CD14-positive monocyte (primary cell): Measurements from ENCODE around the gene IVNS1ABP. TPM values are rescaled to one million over a fixed set of nuclear protein-coding genes. Genes with fewer than 3 reads are reported as not detected.

ENCODE experiments used
- DNase-seq, 3 donors: peaks; one replicate each; pipeline ENCODE4 v3.0.0-alpha.2; 2011 to 2022
- H2AFZ ChIP-seq: 2 replicates; pipeline ENCODE4 v1.6.0; 2012; ENCODE audit warnings: mild to moderate bottlenecking, low read depth, low read length, inconsistent platforms; ENCODE audit not compliant: insufficient read depth, poor library complexity, severe bottlenecking
- H3K27ac ChIP-seq, 2 donors: 1 replicate in 1 of 2; 2 replicates in 1 of 2; pipeline ENCODE4 v1.5.1; 2012 to 2013; ENCODE audit warnings: low read length in 2 of 2, control low read depth in 1 of 2, inconsistent platforms in 1 of 2, low read depth in 1 of 2, mild to moderate bottlenecking in 1 of 2
- H3K27me3 ChIP-seq, 2 donors: one replicate each; pipeline versions ENCODE4 v1.6.0 to v1.6.1; 2011 to 2013; ENCODE audit warnings: low read length in 2 of 2; ENCODE audit not compliant: control insufficient read depth in 2 of 2, insufficient read depth in 2 of 2
- H3K36me3 ChIP-seq, 2 donors: replicated peaks in 1 of 2; 1 replicate in 1 of 2; 2 replicates in 1 of 2; pipeline versions ENCODE4 v1.5.1 to v1.6.1; 2012 to 2013; ENCODE audit warnings: low read length in 2 of 2, control low read depth in 1 of 2, inconsistent platforms in 1 of 2, mild to moderate bottlenecking in 1 of 2; ENCODE audit not compliant: insufficient read depth in 2 of 2, control insufficient read depth in 1 of 2
- H3K4me1 ChIP-seq, 2 donors: 1 replicate in 1 of 2; 2 replicates in 1 of 2; pipeline versions ENCODE4 v1.5.1 to v1.6.1; 2012 to 2013; ENCODE audit warnings: low read length in 2 of 2, control low read depth in 1 of 2, inconsistent platforms in 1 of 2, mild to moderate bottlenecking in 1 of 2, moderate library complexity in 1 of 2; ENCODE audit not compliant: insufficient read depth in 2 of 2, control insufficient read depth in 1 of 2
- H3K4me2 ChIP-seq: replicated peaks from 2 replicates; pipeline ENCODE3; 2012; ENCODE audit warnings: low read length, moderate library complexity, mild to moderate bottlenecking; ENCODE audit not compliant: poor library complexity, severe bottlenecking; ENCODE audit errors: extremely low read depth
- H3K4me3 ChIP-seq, 3 experiments: fragments of 200-600 bp in 1 of 3; sonication (generic) in 1 of 3; replicated peaks in 1 of 3; 1 replicate in 2 of 3; 2 replicates in 1 of 3; pipeline ENCODE4 v1.5.1; 2011 to 2013; ENCODE audit warnings: low read length in 3 of 3, mild to moderate bottlenecking in 3 of 3, control low read depth in 2 of 3, low read depth in 2 of 3, inconsistent platforms in 1 of 3, moderate library complexity in 1 of 3
- H3K79me2 ChIP-seq: 2 replicates; pipeline ENCODE4 v1.6.0; 2012; ENCODE audit warnings: mild to moderate bottlenecking, control low read depth, inconsistent platforms, low read length, moderate library complexity; ENCODE audit not compliant: insufficient read depth
- H3K9ac ChIP-seq: 2 replicates; pipeline ENCODE4 v1.6.0; 2017; ENCODE audit warnings: low read length, mild to moderate bottlenecking; ENCODE audit not compliant: insufficient read depth, poor library complexity, severe bottlenecking
- H3K9me3 ChIP-seq, 2 donors: replicated peaks in 1 of 2; 1 replicate in 1 of 2; 2 replicates in 1 of 2; pipeline versions ENCODE4 v1.5.1 to v1.6.1; 2012 to 2013; ENCODE audit warnings: low read length in 2 of 2, control low read depth in 1 of 2; ENCODE audit not compliant: control insufficient read depth in 1 of 2, insufficient read depth in 1 of 2
- H4K20me1 ChIP-seq: 2 replicates; pipeline ENCODE4 v1.6.0; 2012; ENCODE audit warnings: mild to moderate bottlenecking, low read length, control low read depth, moderate library complexity; ENCODE audit not compliant: insufficient read depth
- H3K27ac Mint-ChIP-seq, 7 donors: one replicate each; pipeline ENCODE4 v1.8.0; 2020; ENCODE audit warnings: mild to moderate bottlenecking in 7 of 7, mixed read lengths in 7 of 7, moderate library complexity in 6 of 7, inconsistent platforms in 2 of 7
- H3K27me3 Mint-ChIP-seq, 3 donors: one replicate each; pipeline ENCODE4 v1.8.0; 2021 to 2022; ENCODE audit warnings: low read depth in 3 of 3, mild to moderate bottlenecking in 3 of 3, mixed read lengths in 3 of 3, moderate library complexity in 3 of 3, inconsistent platforms in 1 of 3
- H3K36me3 Mint-ChIP-seq, 2 donors: one replicate each; pipeline ENCODE4 v1.8.0; 2020; ENCODE audit warnings: mixed read lengths in 2 of 2, inconsistent platforms in 1 of 2, mild to moderate bottlenecking in 1 of 2
- H3K4me1 Mint-ChIP-seq: one replicate; pipeline ENCODE4 v1.8.0; 2020; ENCODE audit warnings: mild to moderate bottlenecking, mixed read lengths
- H3K4me3 Mint-ChIP-seq, 2 donors: one replicate each; pipeline ENCODE4 v1.8.0; 2020; ENCODE audit warnings: mild to moderate bottlenecking in 2 of 2, mixed read lengths in 2 of 2, moderate library complexity in 1 of 2
- H3K9me3 Mint-ChIP-seq, 7 donors: one replicate each; pipeline ENCODE4 v1.8.0; 2020 to 2022; ENCODE audit warnings: mixed read lengths in 7 of 7, mild to moderate bottlenecking in 6 of 7, moderate library complexity in 6 of 7, inconsistent platforms in 2 of 7
- whole genome bisulfite sequencing: methylation state at CpG from one replicate; pipeline ENCODE4 v1.1.5; 2013; ENCODE audit warnings: missing lambda C conversion rate; ENCODE audit not compliant: insufficient coverage; 5-methylcytosine and 5-hydroxymethylcytosine counted together
- intact Hi-C, 2 donors: fragments of 100-400 bp; cut with micrococcal nuclease; formaldehyde crosslinking; loops; one replicate each; pipeline versions ENCODE4 v1.15.0 to v1.15.1; 2023
- polyA plus RNA-seq, 3 donors: library from polyadenylated mRNA; depleted of rRNA in 1 of 3; unstranded in 2 of 3; stranded (reverse) in 1 of 3; fragments of 300-500 nt in 2 of 3; fragments of >200 nt in 1 of 3; fragmentation: Illumina TruSeq in 2 of 3; gene quantifications; 1 replicate in 2 of 3; 2 replicates in 1 of 3; pipeline ENCODE4 v1.2.3, GENCODE V29; 2012 to 2021
- TF ChIP-seq, protein P1 (sequence below): fragments of 200-600 bp; IDR thresholded peaks from one replicate; pipeline ENCODE4 v1.8.0; 2022; ENCODE audit warnings: antibody characterized with exemption, mild to moderate bottlenecking

IVNS1ABP gene
- polyA plus RNA-seq, 3 donors = 50.9 to 97.7 (median 69.2) TPM

DNA sequence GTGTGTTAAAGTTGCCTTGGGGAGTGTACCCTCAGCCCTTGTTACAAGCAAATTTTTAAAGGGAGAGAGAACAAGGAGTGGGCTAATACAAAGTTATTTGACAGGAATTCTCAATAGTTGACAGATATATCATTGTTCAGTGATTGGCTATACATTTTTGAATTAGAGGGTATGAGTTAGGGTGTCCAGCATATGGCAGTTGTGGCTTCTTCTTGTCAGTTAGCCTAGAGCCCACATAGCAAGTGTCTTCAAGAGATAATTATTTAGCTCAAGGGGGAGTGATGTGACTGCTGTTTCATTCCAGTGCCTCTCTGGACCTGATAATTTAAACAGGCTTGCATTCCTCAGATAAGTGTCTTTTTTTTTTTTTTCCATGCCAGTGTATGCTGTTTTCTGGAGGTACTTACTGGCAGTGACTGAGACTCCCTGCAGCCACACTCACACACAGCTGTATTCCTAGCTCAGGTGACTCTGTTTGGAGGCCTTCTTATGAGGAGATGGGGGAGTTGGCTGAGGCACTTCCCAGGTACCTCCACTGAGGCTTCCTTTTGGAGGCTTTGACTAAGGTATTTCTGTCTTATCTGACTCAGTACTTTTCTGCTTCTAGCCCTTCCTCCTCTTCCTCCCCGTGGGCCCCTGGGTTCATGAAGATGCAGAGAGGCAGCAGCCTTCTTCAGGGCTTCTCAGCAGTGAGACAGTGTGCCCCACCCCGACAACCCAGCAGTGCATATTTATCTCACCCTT, 32.3 kb downstream of the IVNS1ABP start:
- no peak overlapping the region for H3K27ac ChIP-seq
- H3K36me3 ChIP-seq = no peaks in the 10 kb centered on the region
- Mint-ChIP-seq H3K4me3 (no peak overlapping the region), H3K27me3 (peaks cover 0 to 2% (median 0%) of the 10 kb centered on the region in 3 donors), H3K27ac (no peak overlapping the region), H3K9me3 (peaks cover 0 to 8% (median 3%) of the 10 kb centered on the region in 7 donors), H3K36me3 (peaks cover 4 to 7% of the 10 kb centered on the region in 2 donors), H3K4me1 (peaks cover 10% of the 10 kb centered on the region)
- peaks cover 0 to 4% of the 10 kb centered on the region in 2 donors for H3K9me3 ChIP-seq
- no peaks in the 10 kb centered on the region for H3K79me2 ChIP-seq
- no peak overlapping the region for H3K9ac ChIP-seq
- no peaks in the 10 kb centered on the region for H3K4me1 ChIP-seq
- no CpG with 5 or more reads among the region's 2 CpGs for WGBS
- intact Hi-C loops = no loop called here
- no peak overlapping the region for H3K4me3 ChIP-seq
- no peaks in the 10 kb centered on the region for H3K27me3 ChIP-seq
- no peaks in the 10 kb centered on the region for H4K20me1 ChIP-seq
- H3K4me2 ChIP-seq = no peak overlapping the region
- no peak overlapping the region for H2AFZ ChIP-seq
- no peak for DNase-seq
- TF ChIP-seq, protein P1, sequence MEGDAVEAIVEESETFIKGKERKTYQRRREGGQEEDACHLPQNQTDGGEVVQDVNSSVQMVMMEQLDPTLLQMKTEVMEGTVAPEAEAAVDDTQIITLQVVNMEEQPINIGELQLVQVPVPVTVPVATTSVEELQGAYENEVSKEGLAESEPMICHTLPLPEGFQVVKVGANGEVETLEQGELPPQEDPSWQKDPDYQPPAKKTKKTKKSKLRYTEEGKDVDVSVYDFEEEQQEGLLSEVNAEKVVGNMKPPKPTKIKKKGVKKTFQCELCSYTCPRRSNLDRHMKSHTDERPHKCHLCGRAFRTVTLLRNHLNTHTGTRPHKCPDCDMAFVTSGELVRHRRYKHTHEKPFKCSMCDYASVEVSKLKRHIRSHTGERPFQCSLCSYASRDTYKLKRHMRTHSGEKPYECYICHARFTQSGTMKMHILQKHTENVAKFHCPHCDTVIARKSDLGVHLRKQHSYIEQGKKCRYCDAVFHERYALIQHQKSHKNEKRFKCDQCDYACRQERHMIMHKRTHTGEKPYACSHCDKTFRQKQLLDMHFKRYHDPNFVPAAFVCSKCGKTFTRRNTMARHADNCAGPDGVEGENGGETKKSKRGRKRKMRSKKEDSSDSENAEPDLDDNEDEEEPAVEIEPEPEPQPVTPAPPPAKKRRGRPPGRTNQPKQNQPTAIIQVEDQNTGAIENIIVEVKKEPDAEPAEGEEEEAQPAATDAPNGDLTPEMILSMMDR = no peak

DNA sequence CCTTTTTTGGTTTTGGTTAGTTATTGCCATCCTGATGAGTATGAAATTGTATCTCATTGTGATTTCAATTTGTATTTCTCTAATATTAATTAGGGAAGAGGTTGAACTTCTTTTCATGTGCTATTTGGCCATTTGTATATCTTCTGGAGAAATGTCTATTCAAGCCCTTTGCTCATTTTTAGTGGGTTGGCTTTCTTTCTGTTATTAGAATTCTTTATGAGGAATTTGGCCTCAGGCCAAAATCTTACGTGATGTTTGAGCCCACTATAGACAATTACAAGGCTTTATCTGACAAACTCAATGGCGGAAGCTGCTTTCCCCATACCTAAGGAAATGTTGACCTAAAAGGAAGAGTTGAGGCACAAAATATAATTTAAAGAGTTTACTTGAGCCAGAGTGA, 32.9 kb downstream of the IVNS1ABP start:
- Histone ChIP-seq H3K79me2 (no peaks in the 10 kb centered on the region), H3K27ac (no peak overlapping the region), H3K4me3 (no peak overlapping the region), H3K9ac (no peak overlapping the region), H3K4me2 (no peak overlapping the region), H4K20me1 (no peaks in the 10 kb centered on the region), H3K9me3 (peaks cover 0 to 4% of the 10 kb centered on the region in 2 donors), H3K36me3 (no peaks in the 10 kb centered on the region), H2AFZ (no peak overlapping the region), H3K4me1 (no peaks in the 10 kb centered on the region), H3K27me3 (no peaks in the 10 kb centered on the region)
- Mint-ChIP-seq H3K4me3 (no peak overlapping the region), H3K9me3 (peaks cover 0 to 6% (median 3%) of the 10 kb centered on the region in 7 donors), H3K4me1 (peaks cover 10% of the 10 kb centered on the region), H3K27ac (no peak overlapping the region), H3K36me3 (peaks cover 2% of the 10 kb centered on the region in 2 donors), H3K27me3 (peaks cover 0 to 2% (median 0%) of the 10 kb centered on the region in 3 donors)
- DNase-seq = no peak
- WGBS = no CpG with 5 or more reads among the region's 2 CpGs
- intact Hi-C loops = no loop called here
- TF ChIP-seq, protein P1 = no peak
